AG04450 (cell line): ENCODE measurements around the gene IL17REL. TPM values are rescaled to one million over a fixed set of nuclear protein-coding genes. Genes with fewer than 3 reads are reported as not detected.

Experiments used
- CTCF ChIA-PET: fragments of 300-600, 350-600 bp; formaldehyde crosslinking; extraction: SDS; loops from one replicate; lab custom pipeline; 2022; ENCODE audit warnings: antibody characterized with exemption, inconsistent platforms; lab: Charles Lee
- POLR2A ChIA-PET: fragments of 350-600 bp; formaldehyde crosslinking; extraction: SDS; loops from one replicate; lab custom pipeline; 2021; ENCODE audit warnings: antibody characterized with exemption, inconsistent platforms; lab: Yijun Ruan, JAX
- DNase-seq: peaks from one replicate; pipeline ENCODE4 v3.0.0-alpha.2; 2011; ENCODE audit warnings: low read depth, low spot score
- H3K27ac ChIP-seq: one replicate; pipeline ENCODE4 v1.5.1; 2012; ENCODE audit warnings: low read depth, low read length, control low read depth
- H3K27me3 ChIP-seq: one replicate; pipeline ENCODE4 v1.6.0; 2012; ENCODE audit warnings: low read length; ENCODE audit not compliant: control insufficient read depth, insufficient read depth
- H3K4me3 ChIP-seq: 2 replicates; pipeline ENCODE4 v1.5.1; 2011; ENCODE audit warnings: mild to moderate bottlenecking, low read depth, low read length, control low read depth
- H3K9me3 ChIP-seq: 2 replicates; pipeline ENCODE4 v1.5.1; 2012; ENCODE audit warnings: low read length; ENCODE audit not compliant: control insufficient read depth, insufficient read depth
- polyA plus RNA-seq: library from polyadenylated mRNA; depleted of rRNA; stranded (reverse); fragments of >200 nt; gene quantifications from 2 replicates; pipeline ENCODE4 v1.2.3, GENCODE V29; 2011
- TF ChIP-seq, protein P1 (sequence below): IDR thresholded peaks from 2 replicates; pipeline ENCODE4 v1.5.1; 2011; ENCODE audit warnings: low read depth, low read length, control low read depth, inconsistent platforms

Gene IL17REL
- polyA plus RNA-seq, 1 experiment = not detected

DNA sequence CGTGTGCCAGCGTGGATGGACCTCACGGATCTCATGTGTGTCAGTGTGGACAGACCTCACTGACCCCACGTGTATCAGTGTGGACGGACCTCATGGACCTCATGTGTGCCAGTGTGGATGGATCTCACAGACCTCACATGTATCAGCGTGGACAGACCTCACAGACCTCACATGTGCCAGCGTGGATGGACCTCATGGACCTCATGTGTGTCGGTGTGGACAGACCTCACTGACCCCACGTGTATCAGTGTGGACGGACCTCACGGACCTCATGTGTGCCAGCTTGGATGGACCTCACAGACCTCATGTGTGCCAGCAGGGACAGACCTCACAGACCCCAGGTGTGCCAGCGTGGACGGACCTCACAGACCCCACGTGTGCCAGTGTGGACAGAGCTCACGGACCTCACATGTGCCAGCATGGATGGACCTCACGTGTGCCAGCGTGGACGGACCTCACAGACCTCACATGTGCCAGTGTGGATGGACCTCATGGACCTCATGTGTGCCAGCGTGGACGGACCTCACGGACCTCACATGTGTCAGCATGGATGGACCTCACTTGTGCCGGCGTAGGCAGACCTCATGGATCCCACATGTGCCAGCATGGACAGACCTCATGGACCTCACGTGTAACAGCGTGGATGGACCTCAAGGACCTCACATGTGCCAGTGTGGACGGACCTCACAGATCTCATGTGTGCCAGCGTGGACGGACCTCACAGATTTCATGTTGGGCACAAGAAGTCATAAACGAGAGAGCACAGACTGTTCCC, 27.3 kb upstream of the IL17REL start:
- CTCF ChIA-PET = no interaction called here
- peaks cover 9% of the 10 kb centered on the region for H3K9me3 ChIP-seq
- TF ChIP-seq, protein P1, sequence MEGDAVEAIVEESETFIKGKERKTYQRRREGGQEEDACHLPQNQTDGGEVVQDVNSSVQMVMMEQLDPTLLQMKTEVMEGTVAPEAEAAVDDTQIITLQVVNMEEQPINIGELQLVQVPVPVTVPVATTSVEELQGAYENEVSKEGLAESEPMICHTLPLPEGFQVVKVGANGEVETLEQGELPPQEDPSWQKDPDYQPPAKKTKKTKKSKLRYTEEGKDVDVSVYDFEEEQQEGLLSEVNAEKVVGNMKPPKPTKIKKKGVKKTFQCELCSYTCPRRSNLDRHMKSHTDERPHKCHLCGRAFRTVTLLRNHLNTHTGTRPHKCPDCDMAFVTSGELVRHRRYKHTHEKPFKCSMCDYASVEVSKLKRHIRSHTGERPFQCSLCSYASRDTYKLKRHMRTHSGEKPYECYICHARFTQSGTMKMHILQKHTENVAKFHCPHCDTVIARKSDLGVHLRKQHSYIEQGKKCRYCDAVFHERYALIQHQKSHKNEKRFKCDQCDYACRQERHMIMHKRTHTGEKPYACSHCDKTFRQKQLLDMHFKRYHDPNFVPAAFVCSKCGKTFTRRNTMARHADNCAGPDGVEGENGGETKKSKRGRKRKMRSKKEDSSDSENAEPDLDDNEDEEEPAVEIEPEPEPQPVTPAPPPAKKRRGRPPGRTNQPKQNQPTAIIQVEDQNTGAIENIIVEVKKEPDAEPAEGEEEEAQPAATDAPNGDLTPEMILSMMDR = no peak
- POLR2A ChIA-PET = no interaction called here
- H3K4me3 ChIP-seq = no peak overlapping the region
- DNase-seq = no peak
- H3K27ac ChIP-seq = no peak overlapping the region
- peaks cover 10% of the 10 kb centered on the region for H3K27me3 ChIP-seq

DNA sequence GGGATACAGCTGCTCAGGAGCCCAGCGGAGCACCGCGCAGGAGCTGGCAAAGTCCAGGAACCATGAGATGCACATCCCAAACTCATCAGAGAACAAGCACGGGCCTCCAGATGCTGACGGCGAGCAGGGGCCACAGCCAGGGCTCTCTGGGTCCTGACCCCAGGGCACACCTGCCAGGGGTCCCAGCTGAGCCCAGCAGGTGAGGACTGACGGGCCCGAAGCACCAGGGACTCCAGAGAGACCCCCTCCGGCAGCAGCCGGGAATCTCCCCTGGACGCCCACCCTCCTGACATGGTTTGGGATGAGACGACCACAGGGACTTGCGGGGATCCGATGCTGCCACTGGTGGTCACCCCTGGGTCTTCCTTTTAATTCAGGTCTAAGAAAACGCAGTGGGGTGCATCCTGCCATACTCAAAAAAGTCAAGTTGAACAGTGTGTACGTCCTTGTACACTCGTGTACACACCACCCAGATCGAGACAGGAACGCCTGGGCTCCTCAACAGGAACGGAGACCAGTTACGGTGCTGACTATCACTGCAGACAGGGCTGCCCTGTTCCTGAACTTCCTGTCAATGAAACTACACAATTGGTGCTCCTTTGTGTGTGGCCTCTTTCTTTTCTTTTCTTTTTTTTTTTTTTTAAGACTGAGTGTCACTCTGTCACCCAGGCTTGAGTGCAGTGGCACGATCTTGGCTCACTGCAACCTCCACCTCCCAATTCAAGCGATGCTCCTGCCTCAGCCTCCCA, 23.6 kb upstream of the IL17REL start:
- Histone ChIP-seq H3K4me3 (no peak overlapping the region), H3K27ac (no peak overlapping the region), H3K9me3 (peaks cover 9% of the 10 kb centered on the region), H3K27me3 (peaks cover 5% of the 10 kb centered on the region)
- POLR2A ChIA-PET = no interaction called here
- TF ChIP-seq, protein P1 = no peak
- CTCF ChIA-PET = no interaction called here
- DNase-seq = no peak

DNA sequence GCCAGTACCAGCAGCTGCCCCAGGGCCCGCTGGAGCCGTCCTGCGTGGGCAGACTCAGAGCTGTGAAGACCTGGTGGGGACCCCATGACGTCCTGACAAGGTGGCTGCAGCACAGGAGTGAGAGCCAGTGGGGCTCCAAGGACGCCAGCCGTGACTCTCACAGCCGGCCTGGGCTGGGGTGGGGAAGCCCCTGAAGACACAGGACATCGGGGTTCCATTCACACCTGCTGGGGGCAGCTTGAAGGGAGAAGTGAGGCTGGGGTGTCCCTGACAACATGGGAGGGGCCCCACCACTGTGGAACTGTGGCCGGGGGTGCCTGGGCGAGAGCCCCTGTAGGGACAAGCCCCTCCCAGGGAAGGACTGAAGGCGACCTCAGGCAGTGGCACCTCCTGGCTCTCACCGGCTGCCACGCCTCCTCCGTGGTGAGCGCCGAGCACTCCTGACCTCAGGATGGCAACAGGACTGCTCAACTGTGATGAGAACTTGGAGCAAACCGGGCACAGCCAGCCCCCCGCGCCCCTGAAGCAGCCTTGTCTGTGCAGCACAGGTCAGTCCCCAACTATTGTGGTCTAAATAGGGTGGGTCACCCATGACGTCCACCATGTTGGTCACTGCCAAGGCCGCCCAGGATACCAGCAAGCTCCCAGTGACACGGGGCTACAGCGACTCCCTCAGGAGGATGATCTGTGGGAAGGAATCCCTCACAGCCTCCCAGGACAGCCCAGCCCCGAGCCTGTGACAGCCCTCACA, 22.7 kb upstream of the IL17REL start:
- H3K4me3 ChIP-seq = no peak overlapping the region
- ChIA-PET POLR2A (no interaction called here), CTCF (no interaction called here)
- no peak overlapping the region for H3K27ac ChIP-seq
- H3K9me3 ChIP-seq = peaks cover 9% of the 10 kb centered on the region
- DNase-seq = no peak
- peaks cover 5% of the 10 kb centered on the region for H3K27me3 ChIP-seq
- TF ChIP-seq, protein P1 = no peak

DNA sequence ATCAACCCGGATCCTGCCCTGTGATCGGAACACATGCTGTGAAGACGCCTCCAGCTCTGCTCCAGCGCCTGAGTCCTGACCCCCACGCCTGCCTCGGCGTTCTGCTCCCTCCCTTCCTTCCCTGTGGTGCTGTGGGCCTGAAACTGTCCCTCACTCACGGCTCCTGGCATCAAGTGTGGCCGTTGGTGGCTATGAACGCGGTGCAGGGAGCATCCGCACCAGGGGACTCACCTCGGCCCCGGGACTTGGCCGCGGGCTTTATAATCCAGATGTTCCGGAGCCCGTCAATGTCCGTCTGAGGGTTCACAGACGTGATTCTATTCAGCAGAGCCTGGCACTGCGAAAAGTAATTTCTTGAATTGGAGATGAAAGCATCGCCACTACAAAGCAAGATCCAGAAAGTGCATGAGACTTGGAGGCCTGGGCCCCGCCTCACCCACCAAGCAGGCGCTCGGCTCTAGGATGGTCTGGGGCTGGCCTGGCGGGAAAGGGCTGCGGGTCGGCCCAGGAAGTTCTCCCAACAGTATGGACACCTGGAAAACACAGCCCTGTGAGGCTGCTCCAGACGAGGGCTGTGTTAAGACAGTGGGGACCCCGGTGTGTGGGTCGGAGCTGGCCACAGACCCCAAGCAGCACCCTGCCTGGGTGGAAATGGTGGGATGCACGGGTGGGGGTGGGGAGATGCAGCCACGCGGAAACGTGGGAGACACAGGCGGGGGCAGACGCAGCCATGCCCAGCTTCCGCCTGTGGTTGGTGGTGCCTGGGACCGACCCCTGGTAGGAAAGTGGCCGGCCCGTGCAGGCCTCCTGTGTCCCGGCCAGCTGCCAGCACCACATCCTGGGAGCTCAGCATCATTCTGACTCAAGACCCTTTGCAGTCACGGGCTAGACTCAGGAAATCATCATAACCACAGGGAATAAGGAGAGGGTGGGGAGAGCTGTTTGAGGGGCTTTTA, 21.8 kb upstream of the IL17REL start:
- Histone ChIP-seq H3K4me3 (no peak overlapping the region), H3K27ac (no peak overlapping the region), H3K9me3 (peaks cover 3% of the 10 kb centered on the region), H3K27me3 (peaks cover 6% of the 10 kb centered on the region)
- ChIA-PET CTCF (no interaction called here), POLR2A (no interaction called here)
- DNase-seq = no peak
- TF ChIP-seq, protein P1 = no peak
